Vagina (tissue), 2 donors: ENCODE measurements around the gene SBK1. TPM values are rescaled to one million over a fixed set of nuclear protein-coding genes. Genes with fewer than 3 reads are reported as not detected.

ENCODE experiments used
- DNase-seq, 2 donors: peaks; one replicate each; pipeline ENCODE4 v3.0.0-alpha.2; 2017; ENCODE audit errors: extremely low spot score in 2 of 2
- H3K27ac ChIP-seq: fragments of 200-600 bp; sonication (generic); one replicate; pipeline ENCODE4 v1.5.1; 2019
- H3K27me3 ChIP-seq: fragments of 200-600 bp; sonication (generic); one replicate; pipeline ENCODE4 v1.5.1; 2019
- H3K36me3 ChIP-seq, 2 donors: fragments of 200-600 bp; sonication (generic); one replicate each; pipeline ENCODE4 v1.5.1; 2017 to 2019
- H3K4me1 ChIP-seq: fragments of 200-600 bp; sonication (generic); one replicate; pipeline ENCODE4 v1.5.1; 2019
- H3K4me3 ChIP-seq, 2 donors: fragments of 200-600 bp; sonication (generic); 1 replicate in 1 of 2; 2 replicates in 1 of 2; pipeline ENCODE4 v1.5.1; 2016 to 2019
- H3K9me3 ChIP-seq: fragments of 200-600 bp; sonication (generic); one replicate; pipeline ENCODE4 v1.5.1; 2019
- POLR2A ChIP-seq, 2 donors: fragments of 450-650 bp; IDR thresholded peaks; one replicate each; pipeline ENCODE4 v1.6.1; 2017; ENCODE audit warnings: antibody characterized with exemption in 2 of 2, mild to moderate bottlenecking in 2 of 2, moderate library complexity in 2 of 2
- POLR2AphosphoS5 ChIP-seq, 2 donors: sonication (generic); formaldehyde crosslinking; IDR thresholded peaks; one replicate each; pipeline ENCODE4 v1.9.0; 2017; ENCODE audit warnings: antibody characterized with exemption in 2 of 2, mild to moderate bottlenecking in 2 of 2, low read depth in 1 of 2; ENCODE audit not compliant: insufficient read depth in 1 of 2
- intact Hi-C: fragments of 100-400 bp; cut with DNase I; formaldehyde crosslinking; loops from one replicate; pipeline ENCODE4 v1.15.1; 2023
- total RNA-seq: library from RNA; depleted of rRNA; stranded (reverse); fragments of >200 nt; gene quantifications from one replicate; pipeline ENCODE4 v1.2.3, GENCODE V29; 2016
- TF ChIP-seq, protein P1 (sequence below), 3 experiments: fragments of 450-650 bp in 2 of 3; fragments of 200-600 bp in 1 of 3; sonication (generic) in 1 of 3; IDR thresholded peaks; one replicate each; pipeline ENCODE4 v1.5.1; 2017 to 2019; ENCODE audit warnings: antibody characterized with exemption in 3 of 3, mild to moderate bottlenecking in 2 of 3, moderate library complexity in 2 of 3

Gene SBK1
- total RNA-seq, 1 donor from 2014 or later: 0.25 TPM

DNA sequence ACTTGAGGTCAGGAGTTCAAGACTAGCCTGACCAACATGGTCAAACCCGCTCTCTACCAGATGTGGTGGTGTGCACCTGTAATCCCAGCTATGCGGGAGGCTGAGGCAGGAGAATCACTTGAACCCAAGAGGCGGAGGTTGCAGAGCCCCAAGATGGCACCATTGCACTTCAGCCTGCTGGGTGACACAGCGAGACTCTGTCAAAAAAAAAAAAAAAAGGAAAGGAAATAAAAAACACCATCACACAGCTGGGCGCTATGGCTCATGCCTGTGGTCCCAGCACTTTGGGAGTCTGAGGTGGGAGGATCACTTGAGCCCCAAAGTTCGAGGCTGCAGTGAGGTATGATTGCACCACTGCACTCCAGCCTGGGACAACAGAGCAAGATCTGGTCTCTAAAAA is 13.3 kb upstream of the SBK1 start:
- Histone ChIP-seq H3K36me3 (no peaks in the 10 kb centered on the region), H3K4me1 (peaks cover 8% of the 10 kb centered on the region), H3K9me3 (no peaks in the 10 kb centered on the region), H3K27ac (no peak overlapping the region), H3K4me3 (no peak overlapping the region), H3K27me3 (no peaks in the 10 kb centered on the region)
- no peak for DNase-seq
- TF ChIP-seq, protein P1, sequence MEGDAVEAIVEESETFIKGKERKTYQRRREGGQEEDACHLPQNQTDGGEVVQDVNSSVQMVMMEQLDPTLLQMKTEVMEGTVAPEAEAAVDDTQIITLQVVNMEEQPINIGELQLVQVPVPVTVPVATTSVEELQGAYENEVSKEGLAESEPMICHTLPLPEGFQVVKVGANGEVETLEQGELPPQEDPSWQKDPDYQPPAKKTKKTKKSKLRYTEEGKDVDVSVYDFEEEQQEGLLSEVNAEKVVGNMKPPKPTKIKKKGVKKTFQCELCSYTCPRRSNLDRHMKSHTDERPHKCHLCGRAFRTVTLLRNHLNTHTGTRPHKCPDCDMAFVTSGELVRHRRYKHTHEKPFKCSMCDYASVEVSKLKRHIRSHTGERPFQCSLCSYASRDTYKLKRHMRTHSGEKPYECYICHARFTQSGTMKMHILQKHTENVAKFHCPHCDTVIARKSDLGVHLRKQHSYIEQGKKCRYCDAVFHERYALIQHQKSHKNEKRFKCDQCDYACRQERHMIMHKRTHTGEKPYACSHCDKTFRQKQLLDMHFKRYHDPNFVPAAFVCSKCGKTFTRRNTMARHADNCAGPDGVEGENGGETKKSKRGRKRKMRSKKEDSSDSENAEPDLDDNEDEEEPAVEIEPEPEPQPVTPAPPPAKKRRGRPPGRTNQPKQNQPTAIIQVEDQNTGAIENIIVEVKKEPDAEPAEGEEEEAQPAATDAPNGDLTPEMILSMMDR (IDR thresholded peaks at IDR 0.05): no peak
- TF ChIP-seq POLR2A (IDR thresholded peaks at IDR 0.05) (no peak), POLR2AphosphoS5 (IDR thresholded peaks at IDR 0.05; ENCODE audit: insufficient read depth in 1 of 2, low read depth in 1 of 2) (no peak)
- intact Hi-C loops: no loop called here

DNA sequence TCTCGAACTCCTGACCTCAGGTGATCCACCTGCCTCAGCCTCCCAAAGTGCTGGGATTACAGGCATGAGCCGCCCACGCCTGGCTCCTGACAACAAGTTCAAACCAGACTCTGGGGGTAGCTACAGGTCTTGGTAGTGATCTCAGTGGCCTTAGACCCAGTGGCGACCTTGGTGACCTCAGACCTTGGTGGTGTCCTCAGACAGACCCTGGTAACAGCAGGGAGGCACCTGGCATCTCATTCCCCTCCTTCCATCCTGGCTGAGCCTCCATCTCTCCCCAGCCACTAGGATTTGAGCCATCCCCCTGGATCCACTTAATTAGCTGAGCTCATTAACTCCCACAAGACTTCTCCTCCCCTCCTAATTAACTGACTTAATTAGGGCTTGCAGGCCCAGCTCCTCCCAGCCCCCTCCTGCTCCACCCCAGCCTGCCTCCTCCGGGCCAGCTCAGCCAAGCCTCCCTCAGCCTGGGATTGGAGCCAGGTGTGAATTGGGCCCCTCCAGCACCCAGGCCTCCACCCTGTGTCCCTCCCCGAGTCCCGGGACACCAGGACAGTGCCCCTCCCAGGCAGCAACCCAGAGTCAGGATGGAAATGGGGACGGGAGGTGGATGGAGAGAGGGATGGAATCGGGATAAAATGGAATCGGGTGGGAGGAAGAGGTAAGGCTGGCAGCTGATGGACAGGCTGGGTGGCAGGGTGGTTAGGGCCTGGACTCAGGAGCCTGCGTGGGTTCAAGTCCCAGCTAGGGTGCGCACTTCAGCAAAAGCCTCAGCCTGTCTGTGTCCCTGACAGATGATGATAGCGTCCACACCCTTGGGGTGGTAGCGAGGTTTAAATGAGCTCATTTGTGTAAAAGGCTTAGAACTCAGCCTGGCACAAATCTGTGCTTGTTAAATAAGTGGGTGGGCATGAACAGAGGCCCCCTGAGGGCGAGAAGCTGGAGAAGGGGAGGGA is 11.2 kb upstream of the SBK1 start:
- TF ChIP-seq POLR2A (IDR thresholded peaks at IDR 0.05) (no peak), POLR2AphosphoS5 (IDR thresholded peaks at IDR 0.05; ENCODE audit: insufficient read depth in 1 of 2, low read depth in 1 of 2) (no peak)
- TF ChIP-seq, protein P1 (IDR thresholded peaks at IDR 0.05): no peak
- H3K4me1 ChIP-seq: peaks cover 8% of the 10 kb centered on the region
- H3K9me3 ChIP-seq: no peaks in the 10 kb centered on the region
- no peak overlapping the region for H3K27ac ChIP-seq
- DNase-seq: no peak
- no peaks in the 10 kb centered on the region for H3K27me3 ChIP-seq
- intact Hi-C loops: no loop called here
- H3K4me3 ChIP-seq: no peak overlapping the region
- no peaks in the 10 kb centered on the region for H3K36me3 ChIP-seq

DNA sequence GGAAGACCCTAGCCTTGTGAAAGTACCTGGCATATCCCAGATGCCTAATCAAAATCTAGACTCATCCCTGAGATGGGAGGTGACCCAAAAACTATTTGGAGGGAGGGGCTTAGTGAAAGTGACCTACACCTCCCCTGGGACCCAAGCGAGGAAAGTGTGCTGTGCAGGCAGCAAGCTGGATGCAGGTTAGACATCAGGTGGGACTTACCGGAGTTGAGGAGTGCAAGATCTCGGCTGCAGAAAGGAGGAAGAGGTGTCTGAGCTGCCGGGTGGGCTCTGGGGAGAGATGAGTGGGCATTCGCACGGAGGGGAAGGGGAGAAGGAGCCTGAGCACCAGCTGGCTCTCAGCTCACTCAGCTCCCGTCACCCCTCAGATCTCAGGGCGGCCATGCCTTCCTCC is 10.3 kb upstream of the SBK1 start:
- Histone ChIP-seq H3K27ac (no peak overlapping the region), H3K4me3 (no peak overlapping the region), H3K36me3 (no peaks in the 10 kb centered on the region), H3K9me3 (no peaks in the 10 kb centered on the region), H3K27me3 (no peaks in the 10 kb centered on the region), H3K4me1 (peaks cover 8% of the 10 kb centered on the region)
- TF ChIP-seq, protein P1 (IDR thresholded peaks at IDR 0.05): no peak
- no peak for TF ChIP-seq POLR2AphosphoS5 (IDR thresholded peaks at IDR 0.05; ENCODE audit: insufficient read depth in 1 of 2, low read depth in 1 of 2)
- no peak for TF ChIP-seq POLR2A (IDR thresholded peaks at IDR 0.05)
- intact Hi-C loops: no loop called here
- DNase-seq: no peak

DNA sequence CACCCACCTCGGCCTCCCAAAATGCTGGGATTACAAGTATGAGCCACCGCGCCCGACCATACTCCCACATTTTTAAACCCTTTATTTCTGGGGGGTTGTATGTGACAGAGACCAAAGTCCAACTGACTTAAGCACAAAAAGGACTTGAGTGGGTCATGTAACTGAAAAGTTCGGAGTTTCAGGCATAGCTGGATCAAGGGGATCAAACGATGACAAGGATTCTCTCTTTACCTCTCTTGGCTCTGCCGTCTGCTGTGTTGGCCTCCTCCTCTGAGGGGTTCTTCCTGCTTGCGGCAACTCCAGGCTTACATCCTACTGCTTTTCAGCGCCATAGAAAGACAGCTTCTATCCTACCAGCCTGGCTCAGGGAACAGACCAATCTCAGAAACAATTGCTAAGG is 9.2 kb upstream of the SBK1 start:
- Histone ChIP-seq H3K9me3 (no peaks in the 10 kb centered on the region), H3K27ac (no peak overlapping the region), H3K27me3 (no peaks in the 10 kb centered on the region), H3K4me1 (peaks cover 4% of the 10 kb centered on the region), H3K4me3 (no peak overlapping the region), H3K36me3 (no peaks in the 10 kb centered on the region)
- no peak for TF ChIP-seq POLR2A (IDR thresholded peaks at IDR 0.05)
- TF ChIP-seq, protein P1 (IDR thresholded peaks at IDR 0.05): no peak
- no peak for TF ChIP-seq POLR2AphosphoS5 (IDR thresholded peaks at IDR 0.05; ENCODE audit: insufficient read depth in 1 of 2, low read depth in 1 of 2)
- intact Hi-C loops: no loop called here
- DNase-seq: no peak
